PC-9 (cell line): ENCODE data around the gene ARHGDIB. TPM values are rescaled to one million over a fixed set of nuclear protein-coding genes. Genes with fewer than 3 reads are reported as not detected.

Experiments used
- BruUV-seq: library from RNA; stranded (reverse); fragments of 400-500 nt; replicated peaks from 2 replicates; lab custom pipeline; 2021; lab: Mats Ljungman, UMichigan
- CTCF ChIA-PET: fragments of 300-600 bp; sonication (Branson Sonifier 250); formaldehyde crosslinking; loops from one replicate; lab custom pipeline; 2022; ENCODE audit warnings: antibody characterized with exemption; lab: Charles Lee
- POLR2A ChIA-PET: fragments of 300-600 bp; sonication (Branson Sonifier 250); formaldehyde crosslinking; loops from one replicate; lab custom pipeline; 2022; ENCODE audit warnings: antibody characterized with exemption; ENCODE audit not compliant: unreplicated experiment; lab: Charles Lee
- DNase-seq, 2 experiments: peaks; one replicate each; pipeline versions ENCODE4 v3.0.0 to v3.0.0-alpha.2; 2015 to 2022; ENCODE audit warnings: mixed read lengths in 1 of 2
- H2AFZ ChIP-seq: fragments of 200-600 bp; sonication (generic); 2 replicates; pipeline ENCODE4 v1.8.1; 2017; ENCODE audit warnings: antibody characterized with exemption
- H3F3A ChIP-seq: fragments of 200-600 bp; sonication (generic); 2 replicates; pipeline ENCODE4 v1.8.1; 2017; ENCODE audit warnings: antibody characterized with exemption, mild to moderate bottlenecking, low read depth; ENCODE audit not compliant: insufficient read depth
- H3K27ac ChIP-seq: fragments of 200-600 bp; sonication (generic); 2 replicates; pipeline ENCODE4 v1.6.1; 2016; ENCODE audit warnings: mixed run types
- H3K27me3 ChIP-seq: fragments of 200-600 bp; sonication (generic); 2 replicates; pipeline ENCODE4 v1.6.1; 2016; ENCODE audit warnings: low read depth, mixed run types; ENCODE audit not compliant: insufficient read depth
- H3K36me3 ChIP-seq: fragments of 200-600 bp; sonication (generic); 2 replicates; pipeline ENCODE4 v1.6.1; 2016; ENCODE audit warnings: low read depth, mixed run types
- H3K4me1 ChIP-seq: fragments of 200-600 bp; sonication (generic); replicated peaks from 2 replicates; pipeline ENCODE4 v1.6.1; 2016; ENCODE audit warnings: mixed run types; ENCODE audit not compliant: insufficient read depth
- H3K4me2 ChIP-seq: fragments of 200-600 bp; sonication (generic); 2 replicates; pipeline ENCODE4 v1.6.1; 2017; ENCODE audit warnings: mixed run types
- H3K4me3 ChIP-seq: fragments of 200-600 bp; sonication (generic); 2 replicates; pipeline ENCODE4 v1.6.1; 2016; ENCODE audit warnings: mixed run types
- H3K79me2 ChIP-seq: fragments of 200-600 bp; sonication (generic); 2 replicates; pipeline ENCODE4 v1.6.1; 2017; ENCODE audit warnings: low read depth, mixed run types
- H3K9me2 ChIP-seq: fragments of 200-600 bp; sonication (generic); 2 replicates; pipeline ENCODE4 v1.8.1; 2017; ENCODE audit warnings: mild to moderate bottlenecking; ENCODE audit not compliant: insufficient read depth
- H3K9me3 ChIP-seq: fragments of 200-600 bp; sonication (generic); 2 replicates; pipeline ENCODE4 v1.8.1; 2016; ENCODE audit warnings: low read depth; ENCODE audit not compliant: insufficient read depth
- H4K20me1 ChIP-seq: fragments of 200-600 bp; sonication (generic); 2 replicates; pipeline ENCODE4 v1.8.1; 2017; ENCODE audit not compliant: insufficient read depth
- EZH2 ChIP-seq: fragments of 200-600 bp; sonication (generic); IDR thresholded peaks from 2 replicates; pipeline ENCODE4 v1.8.0; 2017; ENCODE audit warnings: antibody characterized with exemption, low read depth
- intact Hi-C: fragments of 100-400 bp; cut with micrococcal nuclease; formaldehyde crosslinking; loops from one replicate; pipeline ENCODE4 v1.10.0; 2022; ENCODE audit not compliant: unreplicated experiment
- total RNA-seq: library from RNA; stranded (reverse); gene quantifications from 2 replicates; pipeline ENCODE4 v1.2.3, GENCODE V29; 2021
- TF ChIP-seq, protein P1 (sequence below): fragments of 200-600 bp; sonication (generic); conservative IDR thresholded peaks from 2 replicates; pipeline ENCODE4 v1.6.1; 2017; ENCODE audit warnings: mixed run types, antibody characterized with exemption, mild to moderate bottlenecking, moderate library complexity

Gene ARHGDIB
- total RNA-seq, 1 experiment from 2014 or later: 470 TPM

DNA sequence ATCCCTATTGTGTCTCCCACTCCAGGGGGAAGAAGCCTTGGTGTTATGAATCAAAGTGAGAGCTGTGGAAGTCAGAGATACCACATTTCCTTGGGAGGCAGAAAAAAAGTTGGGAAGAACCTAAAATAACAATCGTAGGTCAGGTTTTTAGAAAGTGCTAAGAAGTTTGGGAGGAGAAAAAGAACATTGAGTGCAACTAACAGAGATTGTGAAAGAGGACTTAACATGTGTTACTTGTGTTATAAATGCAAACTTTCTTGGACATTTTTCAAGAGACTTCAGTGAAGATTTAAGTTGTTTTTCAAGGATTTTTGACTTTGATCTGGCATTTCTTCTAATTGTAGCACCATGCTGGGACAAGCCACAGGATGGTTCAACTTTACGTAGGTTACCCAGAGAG is 15.2 kb downstream of the ARHGDIB start:
- peaks cover 67% of the 10 kb centered on the region for H3K36me3 ChIP-seq
- H3K9me2 ChIP-seq: no peaks in the 10 kb centered on the region
- no peaks in the 10 kb centered on the region for H4K20me1 ChIP-seq
- intact Hi-C loops: no loop called here
- ChIA-PET POLR2A (interaction anchor here (0.7 kb wide), 1 partner anchor 77 kb away, joined by 11 read pairs; no protein-coding TSS in a partner anchor), CTCF (no interaction called here)
- no peaks in the 10 kb centered on the region for H3K27me3 ChIP-seq
- no TSS peak for BruUV-seq
- H3K4me1 ChIP-seq: peaks cover 35% of the 10 kb centered on the region
- H3K9me3 ChIP-seq: no peaks in the 10 kb centered on the region
- no peak overlapping the region for H3K27ac ChIP-seq
- TF ChIP-seq, protein P1, sequence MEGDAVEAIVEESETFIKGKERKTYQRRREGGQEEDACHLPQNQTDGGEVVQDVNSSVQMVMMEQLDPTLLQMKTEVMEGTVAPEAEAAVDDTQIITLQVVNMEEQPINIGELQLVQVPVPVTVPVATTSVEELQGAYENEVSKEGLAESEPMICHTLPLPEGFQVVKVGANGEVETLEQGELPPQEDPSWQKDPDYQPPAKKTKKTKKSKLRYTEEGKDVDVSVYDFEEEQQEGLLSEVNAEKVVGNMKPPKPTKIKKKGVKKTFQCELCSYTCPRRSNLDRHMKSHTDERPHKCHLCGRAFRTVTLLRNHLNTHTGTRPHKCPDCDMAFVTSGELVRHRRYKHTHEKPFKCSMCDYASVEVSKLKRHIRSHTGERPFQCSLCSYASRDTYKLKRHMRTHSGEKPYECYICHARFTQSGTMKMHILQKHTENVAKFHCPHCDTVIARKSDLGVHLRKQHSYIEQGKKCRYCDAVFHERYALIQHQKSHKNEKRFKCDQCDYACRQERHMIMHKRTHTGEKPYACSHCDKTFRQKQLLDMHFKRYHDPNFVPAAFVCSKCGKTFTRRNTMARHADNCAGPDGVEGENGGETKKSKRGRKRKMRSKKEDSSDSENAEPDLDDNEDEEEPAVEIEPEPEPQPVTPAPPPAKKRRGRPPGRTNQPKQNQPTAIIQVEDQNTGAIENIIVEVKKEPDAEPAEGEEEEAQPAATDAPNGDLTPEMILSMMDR: no peak
- no peak for TF ChIP-seq EZH2
- DNase-seq: no peak
- H3K4me3 ChIP-seq: no peak overlapping the region
- H2AFZ ChIP-seq: no peak overlapping the region
- H3K79me2 ChIP-seq: peaks cover 15% of the 10 kb centered on the region
- H3K4me2 ChIP-seq: no peak overlapping the region
- no peaks in the 10 kb centered on the region for H3F3A ChIP-seq

DNA sequence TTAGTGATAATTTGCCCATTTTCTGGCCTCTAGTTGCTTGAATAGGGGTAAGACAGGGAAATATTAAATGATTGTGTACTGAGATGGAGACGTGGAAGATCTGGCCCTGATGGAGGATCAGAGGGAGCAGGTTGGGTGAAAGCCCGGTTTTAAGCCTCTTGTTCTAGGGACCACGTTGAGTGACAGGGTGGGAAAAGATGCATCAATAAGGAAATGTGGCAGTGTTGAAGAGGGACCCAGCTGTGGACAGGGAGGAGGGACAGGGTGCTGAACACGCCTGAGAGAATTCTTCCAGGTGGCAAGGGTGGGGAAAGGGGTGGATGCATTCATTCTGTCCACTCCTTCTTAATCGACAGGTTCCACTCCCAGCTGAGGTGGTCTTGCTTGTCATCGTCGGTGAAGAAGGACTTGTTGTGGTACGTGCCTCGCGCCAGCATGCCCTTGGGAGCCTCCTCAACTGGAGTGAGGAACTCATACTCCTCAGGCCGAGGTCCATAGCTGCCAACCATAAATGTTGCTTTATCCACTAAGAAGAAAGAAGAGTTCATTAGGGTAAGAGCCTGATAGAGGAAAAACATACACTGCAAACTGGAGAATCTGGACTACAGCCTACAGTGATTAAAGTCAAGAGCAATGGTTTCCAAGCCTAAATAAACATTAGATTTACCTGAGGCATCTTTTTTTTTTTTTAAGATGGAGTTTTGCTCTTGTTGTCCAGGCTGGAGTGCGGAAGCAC is 19.0 kb downstream of the ARHGDIB start:
- Histone ChIP-seq H3K27me3 (no peaks in the 10 kb centered on the region), H3K4me1 (peaks cover 3% of the 10 kb centered on the region), H3K79me2 (no peaks in the 10 kb centered on the region), H3K4me2 (no peak overlapping the region), H2AFZ (no peak overlapping the region), H3K36me3 (peaks cover 35% of the 10 kb centered on the region; the same call in 1 of the 2 replicates), H3K4me3 (no peak overlapping the region), H4K20me1 (no peaks in the 10 kb centered on the region), H3K9me2 (no peaks in the 10 kb centered on the region), H3F3A (no peaks in the 10 kb centered on the region), H3K9me3 (no peaks in the 10 kb centered on the region), H3K27ac (no peak overlapping the region)
- TSS peak; percentile 47 for BruUV-seq
- ChIA-PET POLR2A (no interaction called here), CTCF (no interaction called here)
- TF ChIP-seq EZH2: no peak
- TF ChIP-seq, protein P1: no peak
- DNase-seq: no peak
- intact Hi-C loops: no loop called here

DNA sequence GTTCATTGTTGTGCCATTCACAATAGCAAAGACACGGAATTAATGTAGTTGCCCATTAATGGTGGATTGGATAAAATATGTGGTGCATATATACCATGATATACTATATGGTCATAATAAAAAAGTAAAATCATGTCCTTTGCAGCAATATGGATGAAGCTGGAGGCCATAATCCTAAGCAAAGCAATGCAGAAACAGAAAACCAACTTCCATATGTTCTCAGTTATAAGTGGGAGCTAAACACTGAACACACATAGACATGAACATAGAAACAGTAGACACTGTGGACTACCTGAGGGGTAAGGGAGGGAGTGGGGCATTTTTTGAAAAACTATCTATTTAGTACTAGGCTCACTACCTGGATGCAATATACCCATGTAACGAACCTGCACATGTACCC is 20.0 kb downstream of the ARHGDIB start:
- intact Hi-C loops: no loop called here
- Histone ChIP-seq H3K4me1 (no peaks in the 10 kb centered on the region), H3K4me2 (no peak overlapping the region), H3K27me3 (no peaks in the 10 kb centered on the region), H2AFZ (no peak overlapping the region), H3K36me3 (peaks cover 26% of the 10 kb centered on the region; the same call in 1 of the 2 replicates), H3K9me3 (no peaks in the 10 kb centered on the region), H4K20me1 (no peaks in the 10 kb centered on the region), H3K79me2 (no peaks in the 10 kb centered on the region), H3F3A (no peaks in the 10 kb centered on the region), H3K27ac (no peak overlapping the region), H3K4me3 (no peak overlapping the region), H3K9me2 (no peaks in the 10 kb centered on the region)
- ChIA-PET POLR2A (no interaction called here), CTCF (no interaction called here)
- DNase-seq: no peak
- BruUV-seq: no TSS peak
- no peak for TF ChIP-seq EZH2
- TF ChIP-seq, protein P1: no peak
